ENCODE data around the gene ETV3L.

ETV3L gene

GRCh38 chr1:157116737-157117103 is 17.1 kb upstream of the ETV3L start:
- H3K4me1 ChIP-seq (ENCODE audit: control insufficient read depth, insufficient read depth, low read length): no peaks in the 10 kb centered on the region
- no peak for TF ChIP-seq ZNF596 (tag by site-specific recombination; IDR thresholded peaks at IDR 0.05)
- no peak for TF ChIP-seq BCL11B (tag by site-specific recombination; IDR thresholded peaks at IDR 0.05; ENCODE audit: low read depth)
- TF ChIP-seq ZNF394 (tag by site-specific recombination; IDR thresholded peaks at IDR 0.05; ENCODE audit: borderline replicate concordance): no peak
- no peak for TF ChIP-seq ZNF76 (tag by site-specific recombination; IDR thresholded peaks at IDR 0.05; ENCODE audit: borderline replicate concordance, low read depth)
- TF ChIP-seq ZNF555 (tag by site-specific recombination; conservative IDR thresholded peaks at IDR 0.05): no peak
- TF ChIP-seq PRDM10 (tag by site-specific recombination; IDR thresholded peaks at IDR 0.05): no peak
- TF ChIP-seq SCRT2 (tag by site-specific recombination; IDR thresholded peaks at IDR 0.05): no peak
- TF ChIP-seq ZNF23 (tag by site-specific recombination; IDR thresholded peaks at IDR 0.05; ENCODE audit: borderline replicate concordance): no peak
- H3K36me3 ChIP-seq (ENCODE audit: control insufficient read depth in 2 of 2, insufficient read depth in 1 of 2, low read length in 2 of 2): peaks cover 0 to 19% of the 10 kb centered on the region in 2 experiments; a peak in 1 of 3 replicates
- H3K27ac ChIP-seq (ENCODE audit: extremely low read depth, low read depth, low read length): no peak overlapping the region
- POLR2A ChIA-PET: no interaction called here
- CTCF ChIA-PET: interaction anchor here (1.0 to 1.9 kb wide), 2 partner anchors 27 to 40 kb away, joined by 4 to 6 read pairs; no protein-coding TSS in a partner anchor
- H3K4me3 ChIP-seq (ENCODE audit: low read depth, low read length): no peak overlapping the region
- no peaks in the 10 kb centered on the region for H3K9me3 ChIP-seq (ENCODE audit: control insufficient read depth, insufficient read depth, low read depth, low read length)

GRCh38 chr1:157115851-157116736 is 16.5 kb upstream of the ETV3L start:
- no peak overlapping the region for H3K27ac ChIP-seq (ENCODE audit: extremely low read depth, low read depth, low read length)
- no peaks in the 10 kb centered on the region for H3K9me3 ChIP-seq (ENCODE audit: control insufficient read depth, insufficient read depth, low read depth, low read length)
- H3K36me3 ChIP-seq (ENCODE audit: control insufficient read depth in 2 of 2, insufficient read depth in 1 of 2, low read length in 2 of 2): peaks cover 0 to 14% of the 10 kb centered on the region in 2 experiments; a peak in 1 of 3 replicates
- POLR2A ChIA-PET: no interaction called here
- no peaks in the 10 kb centered on the region for H3K4me1 ChIP-seq (ENCODE audit: control insufficient read depth, insufficient read depth, low read length)
- CTCF ChIA-PET: interaction anchor here (1.0 to 1.9 kb wide), 2 partner anchors 26 to 40 kb away, joined by 4 to 6 read pairs; no protein-coding TSS in a partner anchor
- H3K4me3 ChIP-seq (ENCODE audit: low read depth, low read length): no peak overlapping the region
- TF ChIP-seq ZBTB7A (tag by site-specific recombination; IDR thresholded peaks at IDR 0.05; ENCODE audit: low read depth): no peak
- TF ChIP-seq ZFHX2 (tag by site-specific recombination; conservative IDR thresholded peaks at IDR 0.05): 0 out of 2 replicates have a peak, but pooled peaks have one; percentile 11

- peak; percentile 18; the same call in 1 of the 2 replicates for TF ChIP-seq ZIC2 (tag by site-specific recombination; IDR thresholded peaks at IDR 0.05)
- no peak for TF ChIP-seq ZNF18 (tag by site-specific recombination; IDR thresholded peaks at IDR 0.05)
- TF ChIP-seq ZBTB17 (tag by site-specific recombination; IDR thresholded peaks at IDR 0.05): peak; percentile 59; the same call in 1 of the 2 replicates
- peak; percentile 63 for TF ChIP-seq EGR2 (tag by site-specific recombination; IDR thresholded peaks at IDR 0.05; ENCODE audit: low read depth)
- TF ChIP-seq ZNF221 (tag by site-specific recombination; IDR thresholded peaks at IDR 0.05; ENCODE audit: borderline replicate concordance): no peak
- TF ChIP-seq PATZ1 (tag by site-specific recombination; IDR thresholded peaks at IDR 0.05): 0 out of 2 replicates have a peak, but pooled peaks have one; percentile 13
- peak; percentile 31; the same call in 1 of the 2 replicates for TF ChIP-seq ZFHX2 (tag by site-specific recombination; conservative IDR thresholded peaks at IDR 0.05)
- Histone ChIP-seq H3K4me3 (ENCODE audit: low read depth, low read length) (no peak overlapping the region), H3K36me3 (ENCODE audit: control insufficient read depth in 2 of 2, insufficient read depth in 1 of 2, low read length in 2 of 2) (peaks cover 0 to 11% of the 10 kb centered on the region in 2 experiments; a peak in 1 of 3 replicates), H3K27ac (ENCODE audit: extremely low read depth, low read depth, low read length) (no peak overlapping the region), H3K9me3 (ENCODE audit: control insufficient read depth, insufficient read depth, low read depth, low read length) (no peaks in the 10 kb centered on the region), H3K4me1 (ENCODE audit: control insufficient read depth, insufficient read depth, low read length) (no peaks in the 10 kb centered on the region)
- ChIA-PET POLR2A (no interaction called here), CTCF (interaction anchor here (0.7 kb wide), 1 partner anchor 56 kb away, joined by 3 read pairs; no protein-coding TSS in a partner anchor)
Observed at GRCh38 chr1:157115429-157115838, 15.8 kb upstream of the ETV3L start.

Data from HEK293 (cell line).